Panc1 (cell line): ENCODE results near the gene ITIH5.

Experiments
- CTCF ChIP-seq: fragments of 450-650 bp; IDR thresholded peaks from 2 replicates; pipeline ENCODE4 v1.5.1; 2017; ENCODE audit warnings: mild to moderate bottlenecking
- POLR2AphosphoS5 ChIP-seq: IDR thresholded peaks from 2 replicates; pipeline ENCODE4 v1.6.1; 2012; ENCODE audit warnings: mild to moderate bottlenecking, low read depth, low read length, moderate library complexity

- TF ChIP-seq CTCF = no peak
- no peak for TF ChIP-seq POLR2AphosphoS5
These were observed 9.2 kb downstream of the ITIH5 start for GRCh38 chr10:7657552-7657951.
